ENCODE data around the gene FARP2. TPM values are rescaled to one million over a fixed set of nuclear protein-coding genes. Genes with fewer than 3 reads are reported as not detected.
"Not testable (repeated sequence)": the region's sequence is repeated elsewhere in the genome, so short reads cannot be mapped to it uniquely, and the experiment has no call there.

The FARP2 gene
- total RNA-seq, 4 donors from 2014 or later, result 10.7 to 20.1 (median 13.6) TPM

GRCh38 chr2:241393524-241394196, 37.6 kb downstream of the FARP2 start:
- no peaks in the 10 kb centered on the region for H3K36me3 ChIP-seq
- H3K4me1 ChIP-seq, result peaks cover 0 to 3% of the 10 kb centered on the region in 2 donors
- no peak for TF ChIP-seq POLR2A (IDR thresholded peaks at IDR 0.05)
- TF ChIP-seq CTCF (IDR thresholded peaks at IDR 0.05 in 4 of 5, conservative IDR thresholded peaks at IDR 0.05 in 1 of 5), result no peak
- intact Hi-C loops (cut with DNase I; ENCODE audit: low total_unique reads) (no loop called here), in situ Hi-C loops (cut with MboI; ENCODE audit: low sequenced_read_pairs in 4 of 4) (no loop called here)
- no peaks in the 10 kb centered on the region for H3K27me3 ChIP-seq
- no peaks in the 10 kb centered on the region for H3K9me3 ChIP-seq
- ATAC-seq (no peak), DNase-seq (no peak)
- no peak overlapping the region for H3K4me3 ChIP-seq
- no peak overlapping the region for H3K27ac ChIP-seq

- H3K4me3 ChIP-seq; H3K36me3 ChIP-seq; H3K9me3 ChIP-seq; H3K4me1 ChIP-seq; ATAC-seq; in situ Hi-C loops (cut with MboI; ENCODE audit: low sequenced_read_pairs in 4 of 4); DNase-seq; intact Hi-C loops (cut with DNase I; ENCODE audit: low total_unique reads); H3K27me3 ChIP-seq; H3K27ac ChIP-seq: not testable (repeated sequence)
Measured at GRCh38 chr2:241396809-241397208, 40.7 kb downstream of the FARP2 start.

- Histone ChIP-seq H3K9me3 (no peaks in the 10 kb centered on the region), H3K27ac (no peak overlapping the region), H3K4me3 (no peak overlapping the region), H3K27me3 (no peaks in the 10 kb centered on the region), H3K36me3 (no peaks in the 10 kb centered on the region), H3K4me1 (no peaks in the 10 kb centered on the region)
- intact Hi-C loops (cut with DNase I; ENCODE audit: low total_unique reads), result no loop called here
- no peak for TF ChIP-seq CTCF (IDR thresholded peaks at IDR 0.05 in 4 of 5, conservative IDR thresholded peaks at IDR 0.05 in 1 of 5)
- no peak for TF ChIP-seq POLR2A (IDR thresholded peaks at IDR 0.05)
- no peak for DNase-seq
- no peak for ATAC-seq
- in situ Hi-C loops (cut with MboI; ENCODE audit: low sequenced_read_pairs in 4 of 4), result no loop called here
Measured at GRCh38 chr2:241399941-241400922, 44.1 kb downstream of the FARP2 start.

GRCh38 chr2:241408849-241409248, 52.8 kb downstream of the FARP2 start:
- ATAC-seq (no peak), DNase-seq (no peak)
- Histone ChIP-seq H3K27me3 (no peaks in the 10 kb centered on the region), H3K36me3 (peaks cover 6 to 48% of the 10 kb centered on the region in 2 donors), H3K9me3 (no peaks in the 10 kb centered on the region), H3K4me3 (no peak overlapping the region), H3K27ac (no peak overlapping the region), H3K4me1 (no peaks in the 10 kb centered on the region)
- in situ Hi-C loops (cut with MboI; ENCODE audit: low sequenced_read_pairs in 4 of 4), result no loop called here
- TF ChIP-seq CTCF (IDR thresholded peaks at IDR 0.05 in 4 of 5, conservative IDR thresholded peaks at IDR 0.05 in 1 of 5) (no peak), POLR2A (IDR thresholded peaks at IDR 0.05) (no peak)
- intact Hi-C loops (cut with DNase I; ENCODE audit: low total_unique reads), result no loop called here

GRCh38 chr2:241410739-241411176, 54.7 kb downstream of the FARP2 start:
- Histone ChIP-seq H3K27ac (no peak overlapping the region), H3K36me3 (peaks cover 6 to 63% of the 10 kb centered on the region in 2 donors), H3K4me3 (no peak overlapping the region), H3K27me3 (no peaks in the 10 kb centered on the region), H3K4me1 (no peaks in the 10 kb centered on the region), H3K9me3 (no peaks in the 10 kb centered on the region)
- in situ Hi-C loops (cut with MboI; ENCODE audit: low sequenced_read_pairs in 4 of 4), result no loop called here
- ATAC-seq (no peak), DNase-seq (no peak)
- no peak for TF ChIP-seq CTCF (IDR thresholded peaks at IDR 0.05 in 4 of 5, conservative IDR thresholded peaks at IDR 0.05 in 1 of 5)
- TF ChIP-seq POLR2A (IDR thresholded peaks at IDR 0.05), result no peak
- intact Hi-C loops (cut with DNase I; ENCODE audit: low total_unique reads), result no loop called here

All from gastrocnemius medialis (tissue), 4 donors.